ENCODE data around the gene ZCWPW2. TPM values are rescaled to one million over a fixed set of nuclear protein-coding genes. Genes with fewer than 3 reads are reported as not detected.

ZCWPW2 gene
- total and polyA plus RNA-seq, 2 donors from 2014 or later, result 0.54 to 2.0 TPM

DNA sequence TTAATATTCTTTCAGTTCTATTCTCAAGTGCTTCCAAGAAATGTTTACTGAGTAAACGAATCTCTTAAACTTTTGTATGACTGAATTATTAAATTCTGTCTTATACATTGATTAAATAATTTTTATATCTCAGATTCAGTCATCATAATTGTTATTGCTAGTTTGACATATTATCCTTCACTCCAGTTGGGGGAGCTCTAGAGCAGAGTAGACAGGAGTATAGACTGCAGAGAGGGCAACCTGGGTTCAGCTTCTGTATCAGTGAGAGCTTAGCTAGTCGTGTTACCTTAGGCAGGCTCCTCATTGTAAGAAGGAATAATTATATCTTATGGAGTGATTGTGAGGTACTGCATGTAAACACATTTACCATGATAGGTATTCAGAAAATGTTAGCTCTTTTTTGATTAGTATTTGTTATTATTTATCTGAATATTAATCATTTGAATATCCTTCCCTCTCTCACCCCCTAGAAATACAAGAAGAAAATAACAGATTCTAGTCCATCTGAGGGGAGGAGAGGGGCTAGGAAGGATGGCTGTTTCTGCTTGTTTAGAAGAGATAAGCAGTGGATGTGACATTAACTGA lies 31.0 kb upstream of the ZCWPW2 start:
- TF ChIP-seq, protein P1, sequence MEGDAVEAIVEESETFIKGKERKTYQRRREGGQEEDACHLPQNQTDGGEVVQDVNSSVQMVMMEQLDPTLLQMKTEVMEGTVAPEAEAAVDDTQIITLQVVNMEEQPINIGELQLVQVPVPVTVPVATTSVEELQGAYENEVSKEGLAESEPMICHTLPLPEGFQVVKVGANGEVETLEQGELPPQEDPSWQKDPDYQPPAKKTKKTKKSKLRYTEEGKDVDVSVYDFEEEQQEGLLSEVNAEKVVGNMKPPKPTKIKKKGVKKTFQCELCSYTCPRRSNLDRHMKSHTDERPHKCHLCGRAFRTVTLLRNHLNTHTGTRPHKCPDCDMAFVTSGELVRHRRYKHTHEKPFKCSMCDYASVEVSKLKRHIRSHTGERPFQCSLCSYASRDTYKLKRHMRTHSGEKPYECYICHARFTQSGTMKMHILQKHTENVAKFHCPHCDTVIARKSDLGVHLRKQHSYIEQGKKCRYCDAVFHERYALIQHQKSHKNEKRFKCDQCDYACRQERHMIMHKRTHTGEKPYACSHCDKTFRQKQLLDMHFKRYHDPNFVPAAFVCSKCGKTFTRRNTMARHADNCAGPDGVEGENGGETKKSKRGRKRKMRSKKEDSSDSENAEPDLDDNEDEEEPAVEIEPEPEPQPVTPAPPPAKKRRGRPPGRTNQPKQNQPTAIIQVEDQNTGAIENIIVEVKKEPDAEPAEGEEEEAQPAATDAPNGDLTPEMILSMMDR (IDR thresholded peaks at IDR 0.05; ENCODE audit: borderline replicate concordance, extremely low read depth, insufficient read depth), result peak; percentile 36
- no peak overlapping the region for H3K27ac ChIP-seq (ENCODE audit: low read depth in 2 of 2, low read length in 2 of 2)
- FAIRE-seq (peak; percentile 65), DNase-seq (peak in 1 of 5 donors; percentile 46)
- no peaks in the 10 kb centered on the region for H3K9me3 ChIP-seq (ENCODE audit: control insufficient read depth in 2 of 3, insufficient read depth in 1 of 3, low read length in 3 of 3)
- intact Hi-C loops (cut with DNase I), result no loop called here
- H3K4me1 ChIP-seq (ENCODE audit: control insufficient read depth in 2 of 3, insufficient read depth in 2 of 3, low read depth in 1 of 3, low read length in 3 of 3), result no peaks in the 10 kb centered on the region
- peaks cover 0 to 4% (median 0%) of the 10 kb centered on the region in 3 donors for H3K36me3 ChIP-seq (ENCODE audit: control insufficient read depth in 2 of 3, insufficient read depth in 3 of 3, low read length in 3 of 3)
- H3K4me3 ChIP-seq (ENCODE audit: low read length in 3 of 3), result no peak overlapping the region
- no peaks in the 10 kb centered on the region for H3K27me3 ChIP-seq (ENCODE audit: control insufficient read depth, insufficient read depth, low read length)
- H3K9ac ChIP-seq (ENCODE audit: low read length in 3 of 3), result no peak overlapping the region

GRCh38 chr3:28320981-28321380 lies 27.5 kb upstream of the ZCWPW2 start:
- Histone ChIP-seq H3K27ac (ENCODE audit: low read depth in 2 of 2, low read length in 2 of 2) (no peak overlapping the region), H3K4me1 (ENCODE audit: control insufficient read depth in 2 of 3, insufficient read depth in 2 of 3, low read depth in 1 of 3, low read length in 3 of 3) (no peaks in the 10 kb centered on the region), H3K9me3 (ENCODE audit: control insufficient read depth in 2 of 3, insufficient read depth in 1 of 3, low read length in 3 of 3) (no peaks in the 10 kb centered on the region), H3K4me3 (ENCODE audit: low read length in 3 of 3) (no peak overlapping the region), H3K9ac (ENCODE audit: low read length in 3 of 3) (no peak overlapping the region), H3K27me3 (ENCODE audit: control insufficient read depth, insufficient read depth, low read length) (no peaks in the 10 kb centered on the region), H3K36me3 (ENCODE audit: control insufficient read depth in 2 of 3, insufficient read depth in 3 of 3, low read length in 3 of 3) (peaks cover 3 to 9% (median 3%) of the 10 kb centered on the region in 3 donors)
- FAIRE-seq (no peak), DNase-seq (no peak)
- TF ChIP-seq, protein P1 (IDR thresholded peaks at IDR 0.05; ENCODE audit: borderline replicate concordance, extremely low read depth, insufficient read depth), result no peak
- intact Hi-C loops (cut with DNase I), result loop anchor here (10.0 kb wide), 1 partner anchor 606 kb away; no protein-coding TSS in a partner anchor

DNA sequence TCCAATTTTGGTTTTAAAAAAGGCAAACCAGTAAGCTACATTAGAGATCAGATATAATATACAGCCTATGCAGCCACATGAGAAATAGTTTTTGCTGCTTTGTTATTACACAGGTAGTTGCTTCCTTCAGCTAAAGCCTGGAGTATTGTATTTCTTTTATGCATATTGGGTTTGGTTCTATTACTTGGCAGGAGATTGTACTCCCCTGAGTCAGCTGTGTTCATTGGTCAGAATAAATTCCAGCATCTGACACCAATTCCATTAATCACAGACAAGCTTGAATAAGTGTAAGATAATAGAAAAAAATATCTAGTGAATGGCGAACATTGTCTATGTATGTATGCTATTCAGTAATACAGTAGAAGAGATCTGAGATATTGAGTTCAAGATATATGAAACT lies 26.1 kb upstream of the ZCWPW2 start:
- Histone ChIP-seq H3K9me3 (ENCODE audit: control insufficient read depth in 2 of 3, insufficient read depth in 1 of 3, low read length in 3 of 3) (no peaks in the 10 kb centered on the region), H3K27me3 (ENCODE audit: control insufficient read depth, insufficient read depth, low read length) (no peaks in the 10 kb centered on the region), H3K9ac (ENCODE audit: low read length in 3 of 3) (no peak overlapping the region), H3K4me1 (ENCODE audit: control insufficient read depth in 2 of 3, insufficient read depth in 2 of 3, low read depth in 1 of 3, low read length in 3 of 3) (no peaks in the 10 kb centered on the region), H3K27ac (ENCODE audit: low read depth in 2 of 2, low read length in 2 of 2) (no peak overlapping the region), H3K36me3 (ENCODE audit: control insufficient read depth in 2 of 3, insufficient read depth in 3 of 3, low read length in 3 of 3) (peaks cover 3 to 9% (median 7%) of the 10 kb centered on the region in 3 donors), H3K4me3 (ENCODE audit: low read length in 3 of 3) (no peak overlapping the region)
- FAIRE-seq (no peak), DNase-seq (peak in 1 of 5 donors; percentile 16)
- intact Hi-C loops (cut with DNase I), result loop anchor here (10.0 kb wide), 1 partner anchor 608 kb away; no protein-coding TSS in a partner anchor
- TF ChIP-seq, protein P1 (IDR thresholded peaks at IDR 0.05; ENCODE audit: borderline replicate concordance, extremely low read depth, insufficient read depth), result no peak
